Measurements from ENCODE around the gene ESCO1. TPM values are rescaled to one million over a fixed set of nuclear protein-coding genes. Genes with fewer than 3 reads are reported as not detected.

ESCO1 gene
- 19.4 and 32.7 TPM in 2 replicates for total RNA-seq (2016; rRNA removed; fragmentation: Illumina TruSeq; extraction: Trizol)
- total RNA-seq (2016; cell fraction: cytosol; rRNA removed; fragmentation: Illumina TruSeq; extraction: Trizol; ENCODE audit: low read depth) = 5.1 and 5.8 TPM in 2 replicates
- 20.1 and 30.7 TPM in 2 replicates for total RNA-seq (2016; cell fraction: insoluble cytoplasmic fraction; rRNA removed; fragmentation: Illumina TruSeq; extraction: Trizol)
- total RNA-seq (2016; cell fraction: membrane; rRNA removed; fragmentation: Illumina TruSeq; extraction: Trizol) = 13.5 and 14.0 TPM in 2 replicates
- 24.5 and 30.1 TPM in 2 replicates for total RNA-seq (2016; cell fraction: nucleus; rRNA removed; fragmentation: Illumina TruSeq; extraction: Trizol)
- 5.4 and 6.3 TPM in 2 replicates for polyA plus RNA-seq (2011; rRNA removed)
- 2.4 and 4.2 TPM in 2 replicates for polyA plus RNA-seq (2011; cell fraction: cytosol; rRNA removed)
- polyA plus RNA-seq (2011; cell fraction: nucleus; rRNA removed) = 8.2 and 9.6 TPM in 2 replicates
- polyA plus RNA-seq (2012) = 12.9 and 13.6 TPM in 2 replicates
- 2.2 TPM in 2 replicates for polyA plus RNA-seq (2016; cell fraction: cytosol; fragmentation: Illumina TruSeq; extraction: Trizol; ENCODE audit: low read depth)
- polyA plus RNA-seq (2016; cell fraction: insoluble cytoplasmic fraction; fragmentation: Illumina TruSeq; extraction: Trizol; ENCODE audit: low read depth) = 23.5 and 26.2 TPM in 2 replicates
- 7.4 and 8.2 TPM in 2 replicates for polyA plus RNA-seq (2016; cell fraction: membrane; fragmentation: Illumina TruSeq; extraction: Trizol; ENCODE audit: low read depth)
- polyA plus RNA-seq (2016; cell fraction: nucleus; fragmentation: Illumina TruSeq; extraction: Trizol; ENCODE audit: insufficient read depth, low read depth) = 16.0 and 17.8 TPM in 2 replicates
- polyA minus RNA-seq (2011; rRNA and poly(A)+ RNA removed; ENCODE audit: low replicate concordance) = 3.5 and 4.2 TPM in 2 replicates
- polyA minus RNA-seq (2011; cell fraction: cytosol; rRNA and poly(A)+ RNA removed) = 8.3 and 8.9 TPM in 2 replicates
- polyA minus RNA-seq (2011; cell fraction: nucleus; rRNA and poly(A)+ RNA removed) = 30.8 and 32.6 TPM in 2 replicates
- percentile 84 among the genes with signal in this experiment for Bru-seq, nascent RNA
- percentile 83 among the genes with signal in this experiment for BruChase-seq, experiment 1, labeled RNA remaining after a 6-hour chase
- percentile 82 among the genes with signal in this experiment for BruChase-seq, experiment 2, labeled RNA remaining after a 2-hour chase
- long read RNA-seq, experiment 1, full-length matches to known transcripts = 1 of 16 reads
- long read RNA-seq, experiment 1, partial matches to known transcripts = 14 of 16 reads
- long read RNA-seq, experiment 1, other reads (novel, unspliced or antisense) = 1 of 16 reads
- long read RNA-seq, experiment 2, partial matches to known transcripts = 8 of 28 reads
- long read RNA-seq, experiment 2, other reads (novel, unspliced or antisense) = 20 of 28 reads

GRCh38 chr18:21600526-21601410 lies at the start of gene ESCO1:
Gene ESCO1 (minus strand): TSS chr18:21600704. CDS start chr18:21574843, 25,861 bp downstream.
- WGBS (ENCODE audit: low lambda C conversion rate) = 42% methylated on average over 21 of the region's 74 CpGs
- peak; percentile 96 for DNase-seq (ENCODE audit: low spot score)
- peaks cover 40% of the 10 kb centered on the region for H3K79me2 ChIP-seq (ENCODE audit: insufficient read depth, low read length)
- no peaks in the 10 kb centered on the region; a peak in 1 of 5 replicates for H3K27me3 ChIP-seq (ENCODE audit: control insufficient read depth in 1 of 2, insufficient read depth in 2 of 2, low read length in 2 of 2)
- peak within 1 kb of the TSS; percentile 87 to 95 (median 95) for H3K4me3 ChIP-seq (replicated peaks in 1 of 3; ENCODE audit: insufficient read depth in 1 of 3, low read depth in 2 of 3, low read length in 3 of 3)
- ChIA-PET CTCF (ENCODE audit: low intra/inter-chr PET ratio, low total read pairs) (interaction anchor here (1.9 kb wide), 1 partner anchor 11 kb away, joined by 12 read pairs; the partner anchor contains the start of gene SNRPD1), POLR2A (interaction anchor here (0.7 to 2.4 kb wide), 22 partner anchors 8 to 336 kb away, joined by 3 to 57 read pairs (median 4); partner anchors contain the start of genes ABHD3, MIB1 and SNRPD1)
- H4K20me1 ChIP-seq (ENCODE audit: insufficient read depth, low read length) = 0 out of 2 replicates have a peak, but pooled peaks cover 3% of the 10 kb centered on the region
- no peak within 1 kb of the TSS for H2AFZ ChIP-seq (ENCODE audit: low read length)
- peak within 1 kb of the TSS; percentile 80 for H3K4me2 ChIP-seq (ENCODE audit: low read depth, low read length)
- peak; percentile 87 for FAIRE-seq
- peak within 1 kb of the TSS; percentile 100 for H3K27ac ChIP-seq (ENCODE audit: extremely low read length, insufficient read depth, low read length)
- peaks cover 43% of the 10 kb centered on the region for H3K4me1 ChIP-seq (ENCODE audit: insufficient read depth, low read length)
- no peaks in the 10 kb centered on the region for H3K9me3 ChIP-seq (ENCODE audit: low read length)
- H3K36me3 ChIP-seq (replicated peaks in 1 of 2; ENCODE audit: control insufficient read depth in 1 of 2, insufficient read depth in 2 of 2, low read length in 2 of 2) = no peaks in the 10 kb centered on the region
- peak within 1 kb of the TSS; percentile 95 for H3K9ac ChIP-seq (ENCODE audit: insufficient read depth, low read depth, low read length)
- intact Hi-C loops (cut with micrococcal nuclease; ENCODE audit: unreplicated experiment) = no loop called here
- BruUV-seq (replicated peaks) = TSS peak; percentile 75
- in situ Hi-C loops (cut with HindIII; ENCODE audit: extremely low pct_ligation_motif_present, low pct_unique_long_range_greater_than_20kb) = no loop called here
- ATAC-seq = peak; percentile 88
- peak; percentile 95; the same call in 1 of the 2 replicates for TF ChIP-seq RFXANK (CRISPR knock-in tag; IDR thresholded peaks at IDR 0.05)
- TF ChIP-seq ZNF30 (CRISPR knock-in tag; IDR thresholded peaks at IDR 0.05) = no peak
- TF ChIP-seq ZBTB10 (CRISPR knock-in tag; IDR thresholded peaks at IDR 0.05; ENCODE audit: borderline replicate concordance) = no peak; the same call in 1 of the 2 replicates
- TF ChIP-seq ISX (CRISPR knock-in tag; conservative IDR thresholded peaks at IDR 0.05) = 0 out of 2 replicates have a peak, but pooled peaks have one; percentile 25
- TF ChIP-seq ZBTB44 (CRISPR knock-in tag; IDR thresholded peaks at IDR 0.05) = no peak
- no peak for TF ChIP-seq ZNF570 (CRISPR knock-in tag; IDR thresholded peaks at IDR 0.05; ENCODE audit: borderline replicate concordance)
- TF ChIP-seq DR1 (CRISPR knock-in tag; IDR thresholded peaks at IDR 0.05) = peak; percentile 85
- TF ChIP-seq ZC3H13 (CRISPR knock-in tag; IDR thresholded peaks at IDR 0.05) = peak; percentile 90; the same call in 1 of the 2 replicates
- TF ChIP-seq GATAD1 (CRISPR knock-in tag; IDR thresholded peaks at IDR 0.05) = peak; percentile 80
- TF ChIP-seq POLR2A (IDR thresholded peaks at IDR 0.05; ENCODE audit: insufficient read depth in 1 of 2, low read depth in 2 of 2, low read length in 2 of 2) = peak; percentile 88 to 95
- TF ChIP-seq ZNF672 (CRISPR knock-in tag; IDR thresholded peaks at IDR 0.05) = 0 out of 2 replicates have a peak, but pooled peaks have one; percentile 32
- TF ChIP-seq EED (CRISPR knock-in tag; IDR thresholded peaks at IDR 0.05) = peak; percentile 90
- TF ChIP-seq TAF15 (IDR thresholded peaks at IDR 0.05; ENCODE audit: low read depth, low read length, poor library complexity, severe bottlenecking) = no peak
- peak; percentile 91 for TF ChIP-seq BCL6 (CRISPR knock-in tag; IDR thresholded peaks at IDR 0.05)
